Neural cell (in vitro differentiated cells): Measurements from ENCODE around the gene SMARCC1.

Experiments used
- EP300 ChIP-seq: fragments of 450-650 bp; conservative IDR thresholded peaks from 2 replicates; pipeline ENCODE4 v1.6.1; 2014; ENCODE audit warnings: antibody characterized with exemption, mild to moderate bottlenecking, moderate library complexity; ENCODE audit not compliant: poor library complexity, severe bottlenecking
- EZH2 ChIP-seq: fragments of 200-600, 300-800 bp; shearing (Covaris generic), sonication (generic); IDR thresholded peaks from 2 replicates; pipeline ENCODE4 v1.6.1; 2014; ENCODE audit warnings: antibody characterized with exemption, low read length, borderline replicate concordance, mild to moderate bottlenecking; ENCODE audit not compliant: insufficient read depth, poor library complexity, severe bottlenecking
- POLR2AphosphoS5 ChIP-seq: IDR thresholded peaks from 2 replicates; pipeline ENCODE4 v1.6.1; 2012
- RAD21 ChIP-seq: fragments of 450-650 bp; conservative IDR thresholded peaks from 2 replicates; pipeline ENCODE4 v1.6.1; 2014; ENCODE audit warnings: antibody characterized with exemption, mild to moderate bottlenecking, moderate library complexity
- SMC3 ChIP-seq: fragments of 450-650 bp; conservative IDR thresholded peaks from 2 replicates; pipeline ENCODE4 v1.6.1; 2014; ENCODE audit warnings: antibody characterized with exemption, mild to moderate bottlenecking, moderate library complexity; ENCODE audit not compliant: poor library complexity
- TAF1 ChIP-seq: IDR thresholded peaks from 2 replicates; pipeline ENCODE4 v1.6.1; 2012; ENCODE audit warnings: low read depth
- TF ChIP-seq, protein P1 (sequence below): fragments of 450-650 bp; IDR thresholded peaks from 2 replicates; pipeline ENCODE4 v1.5.1; 2014; ENCODE audit warnings: antibody characterized with exemption, mild to moderate bottlenecking, moderate library complexity; ENCODE audit not compliant: poor library complexity, severe bottlenecking
- TF ChIP-seq, protein P2 (sequence below): IDR thresholded peaks from 2 replicates; pipeline ENCODE4 v1.6.1; 2012; ENCODE audit warnings: borderline replicate concordance

DNA sequence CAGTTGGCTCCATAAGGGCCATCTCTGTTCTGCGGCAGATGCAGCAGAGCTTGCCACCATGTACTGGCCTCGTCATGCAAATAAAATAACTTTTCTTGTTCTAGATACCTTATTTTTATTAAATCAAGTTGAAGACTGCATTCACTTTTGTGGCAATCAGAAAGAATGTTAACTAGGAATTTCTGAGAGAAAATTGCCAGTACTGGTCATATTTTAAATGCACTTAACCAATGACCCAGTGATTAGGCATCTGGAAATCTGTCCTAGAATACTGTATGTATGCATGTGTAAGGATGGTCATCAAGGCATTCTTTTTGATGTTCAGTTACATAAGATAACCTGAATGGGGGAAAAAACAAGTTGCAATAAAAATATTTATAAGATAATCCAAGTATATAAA lies 168.8 kb downstream of the SMARCC1 start:
- TF ChIP-seq, protein P1, sequence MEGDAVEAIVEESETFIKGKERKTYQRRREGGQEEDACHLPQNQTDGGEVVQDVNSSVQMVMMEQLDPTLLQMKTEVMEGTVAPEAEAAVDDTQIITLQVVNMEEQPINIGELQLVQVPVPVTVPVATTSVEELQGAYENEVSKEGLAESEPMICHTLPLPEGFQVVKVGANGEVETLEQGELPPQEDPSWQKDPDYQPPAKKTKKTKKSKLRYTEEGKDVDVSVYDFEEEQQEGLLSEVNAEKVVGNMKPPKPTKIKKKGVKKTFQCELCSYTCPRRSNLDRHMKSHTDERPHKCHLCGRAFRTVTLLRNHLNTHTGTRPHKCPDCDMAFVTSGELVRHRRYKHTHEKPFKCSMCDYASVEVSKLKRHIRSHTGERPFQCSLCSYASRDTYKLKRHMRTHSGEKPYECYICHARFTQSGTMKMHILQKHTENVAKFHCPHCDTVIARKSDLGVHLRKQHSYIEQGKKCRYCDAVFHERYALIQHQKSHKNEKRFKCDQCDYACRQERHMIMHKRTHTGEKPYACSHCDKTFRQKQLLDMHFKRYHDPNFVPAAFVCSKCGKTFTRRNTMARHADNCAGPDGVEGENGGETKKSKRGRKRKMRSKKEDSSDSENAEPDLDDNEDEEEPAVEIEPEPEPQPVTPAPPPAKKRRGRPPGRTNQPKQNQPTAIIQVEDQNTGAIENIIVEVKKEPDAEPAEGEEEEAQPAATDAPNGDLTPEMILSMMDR = no peak
- TF ChIP-seq EP300 (no peak), TAF1 (no peak), POLR2AphosphoS5 (no peak), SMC3 (no peak), EZH2 (no peak), RAD21 (no peak)
- TF ChIP-seq, protein P2, sequence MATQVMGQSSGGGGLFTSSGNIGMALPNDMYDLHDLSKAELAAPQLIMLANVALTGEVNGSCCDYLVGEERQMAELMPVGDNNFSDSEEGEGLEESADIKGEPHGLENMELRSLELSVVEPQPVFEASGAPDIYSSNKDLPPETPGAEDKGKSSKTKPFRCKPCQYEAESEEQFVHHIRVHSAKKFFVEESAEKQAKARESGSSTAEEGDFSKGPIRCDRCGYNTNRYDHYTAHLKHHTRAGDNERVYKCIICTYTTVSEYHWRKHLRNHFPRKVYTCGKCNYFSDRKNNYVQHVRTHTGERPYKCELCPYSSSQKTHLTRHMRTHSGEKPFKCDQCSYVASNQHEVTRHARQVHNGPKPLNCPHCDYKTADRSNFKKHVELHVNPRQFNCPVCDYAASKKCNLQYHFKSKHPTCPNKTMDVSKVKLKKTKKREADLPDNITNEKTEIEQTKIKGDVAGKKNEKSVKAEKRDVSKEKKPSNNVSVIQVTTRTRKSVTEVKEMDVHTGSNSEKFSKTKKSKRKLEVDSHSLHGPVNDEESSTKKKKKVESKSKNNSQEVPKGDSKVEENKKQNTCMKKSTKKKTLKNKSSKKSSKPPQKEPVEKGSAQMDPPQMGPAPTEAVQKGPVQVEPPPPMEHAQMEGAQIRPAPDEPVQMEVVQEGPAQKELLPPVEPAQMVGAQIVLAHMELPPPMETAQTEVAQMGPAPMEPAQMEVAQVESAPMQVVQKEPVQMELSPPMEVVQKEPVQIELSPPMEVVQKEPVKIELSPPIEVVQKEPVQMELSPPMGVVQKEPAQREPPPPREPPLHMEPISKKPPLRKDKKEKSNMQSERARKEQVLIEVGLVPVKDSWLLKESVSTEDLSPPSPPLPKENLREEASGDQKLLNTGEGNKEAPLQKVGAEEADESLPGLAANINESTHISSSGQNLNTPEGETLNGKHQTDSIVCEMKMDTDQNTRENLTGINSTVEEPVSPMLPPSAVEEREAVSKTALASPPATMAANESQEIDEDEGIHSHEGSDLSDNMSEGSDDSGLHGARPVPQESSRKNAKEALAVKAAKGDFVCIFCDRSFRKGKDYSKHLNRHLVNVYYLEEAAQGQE = no peak
